Measurements from ENCODE around the gene LANCL3. TPM values are rescaled to one million over a fixed set of nuclear protein-coding genes. Genes with fewer than 3 reads are reported as not detected.
"Not testable (repeated sequence)": the region's sequence is repeated elsewhere in the genome, so short reads cannot be mapped to it uniquely, and the experiment has no call there.

Gene LANCL3
- total RNA-seq: 0.25 and 0.34 TPM in 2 replicates

- intact Hi-C loops (cut with micrococcal nuclease): not testable (repeated sequence)
These were observed at the start of gene LANCL3 for GRCh38 chrX:37571426-37572107. LANCL3 (plus strand) TSS chrX:37571661; CDS start chrX:37571871, 210 bp downstream.

GRCh38 chrX:37523673-37524072 lies 47.8 kb upstream of the LANCL3 start:
- intact Hi-C loops (cut with micrococcal nuclease): not testable (repeated sequence)

- intact Hi-C loops (cut with micrococcal nuclease): no loop called here
These were observed 29.5 kb upstream of the LANCL3 start for GRCh38 chrX:37541991-37542390.

- intact Hi-C loops (cut with micrococcal nuclease): no loop called here
These were observed 28.7 kb upstream of the LANCL3 start for GRCh38 chrX:37542791-37543190.

- intact Hi-C loops (cut with micrococcal nuclease): no loop called here
These were observed 28.1 kb upstream of the LANCL3 start for GRCh38 chrX:37543324-37543723.

DNA sequence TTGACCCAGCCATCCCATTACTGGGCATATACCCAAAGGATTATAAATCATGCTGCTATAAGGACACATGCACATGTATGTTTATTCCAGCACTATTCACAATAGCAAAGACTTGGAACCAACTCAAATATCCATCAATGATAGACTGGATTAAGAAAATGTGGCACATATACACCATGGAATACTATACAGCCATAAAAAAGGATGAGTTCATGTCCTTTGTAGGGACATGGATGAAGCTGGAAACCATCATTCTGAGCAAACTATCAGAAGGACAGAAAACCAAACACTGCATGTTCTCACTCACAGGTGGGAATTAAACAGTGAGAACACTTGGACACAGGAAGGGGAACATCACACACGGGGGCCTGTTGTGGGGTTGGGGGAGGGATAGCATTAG lies 26.9 kb upstream of the LANCL3 start:
- intact Hi-C loops (cut with micrococcal nuclease): not testable (repeated sequence)

GRCh38 chrX:37545066-37545465 lies 26.4 kb upstream of the LANCL3 start:
- intact Hi-C loops (cut with micrococcal nuclease): no loop called here

- intact Hi-C loops (cut with micrococcal nuclease): not testable (repeated sequence)
These were observed 21.8 kb upstream of the LANCL3 start for GRCh38 chrX:37549619-37550018.

DNA sequence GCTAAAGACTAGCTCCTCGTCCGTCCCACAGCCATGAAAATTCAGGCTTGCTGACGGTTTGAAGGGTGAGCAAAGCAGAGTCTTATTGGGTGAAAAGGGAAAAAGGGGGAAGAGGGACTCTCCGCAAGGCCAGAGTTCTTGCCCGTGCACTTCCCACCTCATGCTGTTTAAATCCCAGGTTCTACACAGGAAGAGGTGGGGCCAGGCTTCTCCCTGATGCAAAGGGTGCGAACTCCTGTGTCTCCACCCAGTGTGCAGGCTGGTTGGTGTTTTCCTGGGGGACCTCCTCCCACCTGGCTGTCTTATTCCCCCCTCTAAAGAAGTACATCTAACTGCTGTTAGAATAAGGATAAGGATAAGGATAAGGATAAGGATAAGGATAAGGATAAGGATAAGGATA lies 18.0 kb upstream of the LANCL3 start:
- intact Hi-C loops (cut with micrococcal nuclease): no loop called here

DNA sequence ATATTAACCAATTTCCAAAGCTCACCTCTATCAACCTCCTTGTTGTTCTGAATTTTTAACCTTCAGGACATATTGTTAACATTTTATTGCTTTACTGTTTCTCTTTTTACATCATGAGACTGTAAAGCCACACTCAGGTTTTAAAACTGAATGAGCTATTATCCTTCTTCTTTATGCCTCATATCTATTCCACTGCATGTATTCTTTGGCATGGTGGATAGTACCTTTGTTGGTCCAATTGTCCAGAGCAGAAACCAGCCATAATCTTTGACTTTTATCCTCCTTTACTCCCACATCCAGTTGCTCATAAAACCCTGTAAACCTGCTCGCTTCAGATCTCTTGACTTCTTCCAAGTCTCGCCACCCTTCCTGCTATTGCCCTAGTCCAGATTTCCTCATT lies 6.2 kb upstream of the LANCL3 start:
- intact Hi-C loops (cut with micrococcal nuclease): not testable (repeated sequence)

GRCh38 chrX:37570349-37570748 lies 1.1 kb upstream of the LANCL3 start:
- intact Hi-C loops (cut with micrococcal nuclease): not testable (repeated sequence)

GRCh38 chrX:37572108-37572587 lies 687 bp downstream of the LANCL3 start:
- intact Hi-C loops (cut with micrococcal nuclease): not testable (repeated sequence)

DNA sequence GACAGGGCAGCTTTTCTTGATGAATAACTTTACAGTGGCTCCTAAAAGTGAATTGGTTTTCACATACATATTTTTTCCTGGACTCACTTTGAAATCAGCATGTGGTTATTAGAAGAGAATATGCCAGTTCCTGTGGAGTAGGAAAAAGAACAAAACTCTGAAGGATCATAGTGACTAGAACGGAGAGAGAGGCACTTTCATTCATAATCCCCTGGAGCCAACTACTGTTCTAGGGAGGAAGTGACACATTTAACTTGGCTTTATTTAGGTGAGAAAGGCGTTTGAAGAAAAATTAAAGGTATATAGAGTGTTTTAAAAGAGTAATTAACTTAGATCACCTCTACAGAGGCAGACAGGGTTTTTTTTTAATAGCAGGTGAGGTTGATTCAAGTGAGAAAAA lies 1.7 kb downstream of the LANCL3 start:
- intact Hi-C loops (cut with micrococcal nuclease): not testable (repeated sequence)

GRCh38 chrX:37578045-37578444 lies 6.6 kb downstream of the LANCL3 start:
- intact Hi-C loops (cut with micrococcal nuclease): no loop called here

- intact Hi-C loops (cut with micrococcal nuclease): no loop called here
These were observed 8.6 kb downstream of the LANCL3 start for GRCh38 chrX:37580080-37580479.

GRCh38 chrX:37587337-37587736 lies 15.9 kb downstream of the LANCL3 start:
- intact Hi-C loops (cut with micrococcal nuclease): not testable (repeated sequence)

DNA sequence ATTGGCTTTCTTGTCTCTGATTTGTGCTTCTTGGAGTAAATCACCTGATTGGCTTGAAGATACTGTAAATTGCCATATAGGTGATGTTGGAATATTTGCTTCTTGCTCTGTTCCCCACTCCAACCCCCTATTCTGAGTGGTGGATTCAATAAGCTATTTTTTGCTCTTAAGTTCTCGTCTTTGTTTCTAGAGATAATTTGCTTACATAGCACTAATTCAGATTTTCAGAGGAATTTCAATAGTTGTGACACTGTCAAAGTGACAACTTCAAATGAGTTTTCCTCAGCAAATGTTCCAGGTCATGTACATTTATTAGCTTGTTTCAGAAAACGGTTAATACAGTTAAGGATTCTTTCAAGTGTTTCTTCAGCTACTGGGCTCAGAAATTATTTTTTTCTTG lies 18.6 kb downstream of the LANCL3 start:
- intact Hi-C loops (cut with micrococcal nuclease): no loop called here

DNA sequence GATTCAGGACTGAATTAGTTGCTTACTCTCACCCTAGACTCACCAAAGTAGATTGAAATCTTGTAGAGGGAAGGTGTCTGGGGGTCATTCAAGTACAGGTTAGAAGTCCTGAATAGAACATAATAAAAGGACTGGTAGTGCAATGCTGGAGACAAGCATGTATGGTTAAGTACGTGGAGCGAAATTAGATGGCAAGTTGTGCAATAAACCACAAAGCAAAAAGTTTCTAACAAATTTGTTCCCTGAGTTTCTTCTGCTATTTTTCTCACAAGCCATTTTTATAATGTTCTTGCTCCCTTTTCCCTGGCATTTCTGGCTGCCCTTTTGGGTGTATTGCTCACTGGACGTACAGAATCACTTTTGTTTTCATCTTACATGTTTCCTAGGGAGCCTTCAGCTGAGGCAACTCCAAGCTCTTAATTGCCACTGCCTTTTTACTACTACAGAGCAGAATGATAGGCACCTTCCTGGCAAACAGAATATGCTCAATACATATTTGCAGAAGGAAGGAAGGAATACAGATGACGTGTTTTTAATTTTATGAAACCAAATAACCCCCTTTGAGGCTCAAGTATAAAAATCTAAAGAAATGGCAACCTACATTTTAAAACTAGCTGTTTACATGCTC lies 23.4 kb downstream of the LANCL3 start:
- intact Hi-C loops (cut with micrococcal nuclease): no loop called here

GRCh38 chrX:37599729-37600128 lies 28.3 kb downstream of the LANCL3 start:
- intact Hi-C loops (cut with micrococcal nuclease): no loop called here

GRCh38 chrX:37603938-37604409 lies 32.5 kb downstream of the LANCL3 start:
- intact Hi-C loops (cut with micrococcal nuclease): no loop called here

DNA sequence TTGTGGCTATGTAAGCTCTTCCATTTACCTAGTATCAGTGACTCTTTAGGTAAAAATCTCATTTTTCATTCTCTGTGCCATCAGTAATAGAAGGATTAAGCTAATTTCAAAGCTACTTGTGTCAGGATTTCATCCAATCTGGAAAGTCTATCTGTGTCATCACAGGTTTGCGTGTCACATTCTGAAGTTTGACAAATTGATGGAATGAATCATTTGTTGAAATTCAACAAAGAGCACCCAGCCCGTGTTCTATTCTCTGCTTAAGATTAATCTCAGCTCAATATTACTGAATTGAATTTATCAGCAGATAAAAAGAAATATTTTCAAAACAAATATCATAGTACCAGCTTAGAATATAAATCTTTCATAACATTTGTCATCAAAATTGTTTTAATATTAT lies 35.8 kb downstream of the LANCL3 start:
- intact Hi-C loops (cut with micrococcal nuclease): no loop called here

DNA sequence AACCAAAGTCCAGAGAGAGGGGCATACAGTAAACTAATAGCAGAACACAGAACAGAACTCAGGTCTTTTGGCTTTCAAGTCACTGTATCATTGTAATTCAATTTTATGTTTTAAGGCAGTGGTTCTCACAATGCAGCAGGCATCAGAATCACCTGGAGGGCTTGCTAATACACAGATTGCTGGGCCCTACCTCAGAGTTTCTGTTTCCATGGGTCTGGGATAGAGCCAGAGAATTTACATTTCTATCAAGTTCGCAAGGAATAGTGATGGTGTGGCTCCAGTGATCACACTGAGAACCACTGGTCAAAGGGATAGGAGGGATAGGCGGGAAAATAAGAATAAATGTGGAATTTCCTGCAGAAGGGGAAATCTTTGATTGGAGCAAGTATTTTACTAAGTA lies 36.7 kb downstream of the LANCL3 start:
- intact Hi-C loops (cut with micrococcal nuclease): no loop called here

DNA sequence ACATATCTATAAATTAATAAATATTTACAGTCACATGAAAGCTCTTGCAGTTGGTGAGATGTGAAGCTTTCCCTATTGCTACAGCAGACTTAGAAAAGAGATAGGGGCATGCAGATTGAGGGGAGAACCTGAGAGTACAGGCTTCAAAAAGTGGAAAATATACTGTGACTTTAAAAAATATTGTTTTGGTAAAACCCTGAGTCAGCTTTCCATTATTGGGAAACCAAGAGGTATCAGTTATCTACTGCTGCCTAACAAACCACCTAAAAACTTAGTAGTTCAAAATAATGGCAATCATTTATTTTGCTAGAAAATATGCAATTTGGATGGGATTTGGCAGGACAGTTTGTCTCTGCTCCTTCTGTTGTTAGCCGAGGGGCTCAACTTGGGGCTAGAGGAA lies 38.3 kb downstream of the LANCL3 start:
- intact Hi-C loops (cut with micrococcal nuclease): no loop called here

Measured in T-helper 2 cell treated with Interferon-gamma antibody and Interleukin-4, amounts not matched to agents 100 ng/mL and 5 ng/mL, for 36 hours (primary cell).